GM18517 (cell line): ENCODE data around the gene PBX3.

Experiments
- ATAC-seq: cut with Tn5 transposase; IDR thresholded peaks from one replicate; pipeline ENCODE4 v1.9.1; 2021; ENCODE audit warnings: mild to moderate bottlenecking, moderate library complexity; ENCODE audit not compliant: unreplicated experiment

The PBX3 gene

GRCh38 chr9:125990793-125991220 is 243.6 kb downstream of the PBX3 start:
- ATAC-seq, result no peak

GRCh38 chr9:125991886-125992529 is 244.8 kb downstream of the PBX3 start:
- no peak for ATAC-seq

- ATAC-seq, result no peak
These were observed 245.4 kb downstream of the PBX3 start for GRCh38 chr9:125992557-125992956.

GRCh38 chr9:125993466-125993865 is 246.3 kb downstream of the PBX3 start:
- no peak for ATAC-seq

- ATAC-seq, result no peak
These were observed 247.1 kb downstream of the PBX3 start for GRCh38 chr9:125994066-125994943.

- ATAC-seq, result no peak
These were observed 247.8 kb downstream of the PBX3 start for GRCh38 chr9:125995006-125995405.

GRCh38 chr9:125995706-125996105 is 248.5 kb downstream of the PBX3 start:
- no peak for ATAC-seq

- no peak for ATAC-seq
These were observed 249.6 kb downstream of the PBX3 start for GRCh38 chr9:125996791-125997190.

- no peak for ATAC-seq
These were observed 250.1 kb downstream of the PBX3 start for GRCh38 chr9:125997196-125997823.

GRCh38 chr9:125998837-125999503 is 251.8 kb downstream of the PBX3 start:
- no peak for ATAC-seq

- no peak for ATAC-seq
These were observed 252.3 kb downstream of the PBX3 start for GRCh38 chr9:125999504-125999881.

- ATAC-seq, result no peak
These were observed 253.1 kb downstream of the PBX3 start for GRCh38 chr9:126000256-126000655.

GRCh38 chr9:126000731-126001580 is 253.8 kb downstream of the PBX3 start:
- ATAC-seq, result no peak

GRCh38 chr9:126001581-126002225 is 254.5 kb downstream of the PBX3 start:
- no peak for ATAC-seq

GRCh38 chr9:126002476-126003350 is 255.5 kb downstream of the PBX3 start:
- no peak for ATAC-seq

- no peak for ATAC-seq
These were observed 261.9 kb downstream of the PBX3 start for GRCh38 chr9:126009047-126009446.

GRCh38 chr9:126014726-126015125 is 267.6 kb downstream of the PBX3 start:
- ATAC-seq, result no peak

GRCh38 chr9:126015424-126015823 is 268.3 kb downstream of the PBX3 start:
- no peak for ATAC-seq
